Choroid plexus epithelial cell (primary cell): ENCODE data around the gene FNDC3B.

Source experiments
- DNase-seq: peaks from one replicate; pipeline ENCODE4 v3.0.0-alpha.2; 2010; ENCODE audit warnings: low read depth
- H3K4me3 ChIP-seq: 2 replicates; pipeline ENCODE4 v1.5.1; 2011; ENCODE audit warnings: low read depth, mild to moderate bottlenecking, control low read depth, low read length, moderate library complexity
- CTCF ChIP-seq: conservative IDR thresholded peaks from 2 replicates; pipeline ENCODE4 v1.5.1; 2011; ENCODE audit warnings: low read depth, mild to moderate bottlenecking, control low read depth, inconsistent platforms, low read length, moderate library complexity

FNDC3B gene

GRCh38 chr3:172163320-172163719 is 123.9 kb downstream of the FNDC3B start:
- TF ChIP-seq CTCF: no peak
- H3K4me3 ChIP-seq: no peak overlapping the region
- no peak for DNase-seq

GRCh38 chr3:172164620-172165362 is 125.4 kb downstream of the FNDC3B start:
- H3K4me3 ChIP-seq: no peak overlapping the region
- no peak for DNase-seq
- TF ChIP-seq CTCF: no peak

- H3K4me3 ChIP-seq: no peak overlapping the region
- no peak for DNase-seq
- TF ChIP-seq CTCF: no peak
These were observed 126.9 kb downstream of the FNDC3B start for GRCh38 chr3:172166261-172166660.

- TF ChIP-seq CTCF: no peak
- DNase-seq: no peak
These were observed 127.5 kb downstream of the FNDC3B start for GRCh38 chr3:172166890-172167289.

GRCh38 chr3:172167892-172168648 is 128.7 kb downstream of the FNDC3B start:
- H3K4me3 ChIP-seq: no peak overlapping the region
- no peak for DNase-seq
- TF ChIP-seq CTCF: no peak

More at GRCh38 chr3:172166890-172167289, 127.5 kb downstream of the FNDC3B start:
- no peak overlapping the region for H3K4me3 ChIP-seq

- H3K4me3 ChIP-seq: no peak overlapping the region
- DNase-seq: no peak
- no peak for TF ChIP-seq CTCF
These were observed 130.8 kb downstream of the FNDC3B start for GRCh38 chr3:172170073-172170709.
